ENCODE data around the gene TOR4A. TPM values are rescaled to one million over a fixed set of nuclear protein-coding genes. Genes with fewer than 3 reads are reported as not detected.
A peak's percentile ranks its signal among the peaks of the same experiment; 100 is the strongest.

Gene TOR4A
- total RNA-seq, 2 experiments from 2014 or later: 8.1 to 8.2 TPM

DNA sequence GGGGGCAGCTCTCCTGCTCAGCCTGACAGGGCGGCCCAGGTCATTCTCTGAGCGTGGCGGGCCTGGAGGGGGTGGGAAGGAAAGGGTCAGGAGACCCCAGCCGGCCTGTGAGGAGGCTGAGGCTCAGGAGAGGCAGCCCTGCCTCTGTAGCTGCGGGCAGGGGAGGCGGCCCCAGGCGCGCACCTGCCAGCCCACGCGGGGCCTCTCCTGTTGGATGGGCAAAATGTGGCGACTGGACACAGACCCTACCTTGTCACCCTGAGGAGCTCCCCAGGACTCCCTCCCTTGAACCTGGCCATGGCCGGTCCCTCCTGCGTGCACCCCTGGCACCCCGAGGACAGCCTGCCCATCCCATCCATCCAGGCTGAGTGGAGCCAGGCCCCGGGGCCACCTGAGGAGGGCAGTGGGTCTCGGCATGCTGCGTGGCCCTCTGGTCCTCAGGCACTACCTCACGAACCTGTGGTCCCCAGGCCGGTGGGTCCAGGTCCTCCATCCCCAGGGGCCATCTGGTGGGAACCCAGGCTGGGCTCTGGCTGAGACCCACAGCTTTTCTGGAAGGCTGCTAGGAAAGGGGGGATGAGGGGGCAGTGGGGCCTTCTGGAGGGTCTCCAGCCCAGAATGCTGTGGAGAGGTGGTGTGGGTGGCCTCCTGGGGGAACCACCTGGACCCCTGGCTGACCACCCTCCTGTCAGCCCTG lies 39.6 kb downstream of the TOR4A start:
- ATAC-seq (ENCODE audit: low read depth) (no peak), DNase-seq (no peak)
- Mint-ChIP-seq H3K9me3 (no peaks in the 10 kb centered on the region), H3K4me1 (peaks cover 9% of the 10 kb centered on the region), H3K36me3 (no peaks in the 10 kb centered on the region), H3K27me3 (no peaks in the 10 kb centered on the region), H3K4me3 (peak overlapping the region; percentile 61), H3K27ac (peak overlapping the region; percentile 75)
- POLR2A ChIA-PET: interaction anchor here (0.9 to 2.2 kb wide), 3 partner anchors 9 to 15 kb away, joined by 3 to 16 read pairs (median 5); partner anchors contain the start of gene NRARP

DNA sequence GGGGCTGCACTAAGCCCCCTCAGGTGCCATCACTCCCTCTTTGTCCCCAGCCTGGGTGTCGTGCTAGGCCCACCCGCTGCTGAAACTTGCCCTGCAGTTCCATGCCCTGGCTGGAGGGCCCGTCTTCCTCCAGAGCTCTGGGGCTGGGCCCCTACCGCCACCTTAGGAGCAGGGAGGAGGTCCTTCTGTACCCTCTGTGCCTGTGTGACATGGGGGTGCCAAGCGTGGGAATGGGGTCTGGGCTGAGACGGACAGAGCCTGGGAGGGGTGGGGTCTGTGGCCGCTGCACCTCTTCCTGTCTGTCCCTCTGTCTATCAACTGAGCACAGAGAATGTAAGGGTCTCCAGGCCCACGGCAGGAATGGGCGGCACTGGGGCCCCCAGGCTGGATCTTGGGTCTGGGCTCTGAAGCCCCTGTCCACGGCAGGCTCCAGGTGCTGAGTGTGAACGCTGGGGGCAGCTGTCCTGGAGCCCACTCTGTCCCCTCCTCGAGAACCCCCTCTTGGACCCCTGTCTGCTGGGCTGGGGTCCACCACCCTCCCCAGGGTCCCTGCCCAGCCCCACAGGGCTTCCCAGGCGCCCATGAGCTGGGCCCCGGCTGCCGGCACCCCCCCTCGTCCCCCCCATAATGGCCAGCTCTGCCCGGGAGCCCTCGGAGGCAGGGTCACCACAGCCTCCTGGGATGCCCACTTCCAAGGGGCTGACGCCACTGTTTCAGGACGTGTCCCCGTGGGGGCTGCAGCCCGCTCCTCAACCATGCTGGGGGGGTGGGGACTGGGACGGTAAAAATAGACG lies 40.4 kb downstream of the TOR4A start:
- no peaks in the 10 kb centered on the region for H3K27me3 Mint-ChIP-seq
- DNase-seq: peak; percentile 34
- no peak overlapping the region for H3K27ac Mint-ChIP-seq
- H3K4me1 Mint-ChIP-seq: peaks cover 9% of the 10 kb centered on the region
- ATAC-seq (ENCODE audit: low read depth): no peak
- POLR2A ChIA-PET: no interaction called here
- H3K36me3 Mint-ChIP-seq: no peaks in the 10 kb centered on the region
- no peak overlapping the region for H3K4me3 Mint-ChIP-seq
- H3K9me3 Mint-ChIP-seq: no peaks in the 10 kb centered on the region

DNA sequence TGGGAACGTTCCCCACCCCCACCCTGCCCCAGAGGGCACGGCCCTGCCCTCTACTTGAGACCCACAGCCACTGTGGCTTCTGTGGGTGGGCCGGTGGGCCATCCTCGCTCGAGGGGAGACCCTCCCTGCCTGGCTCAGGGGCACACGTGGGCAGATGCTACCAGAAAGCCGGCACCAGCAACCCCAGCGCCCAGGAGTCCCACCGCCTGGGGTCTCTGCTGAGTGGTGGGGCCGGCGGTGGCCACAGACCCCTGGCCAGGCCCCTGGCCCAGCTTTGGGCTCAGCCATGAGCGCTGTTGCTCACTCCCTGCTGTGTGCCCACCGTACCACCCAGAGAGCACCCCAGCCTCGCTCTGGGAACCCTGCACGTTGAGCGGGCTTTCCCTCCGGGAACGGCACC lies 41.1 kb downstream of the TOR4A start:
- POLR2A ChIA-PET: interaction anchor here (0.6 kb wide), 1 partner anchor 235 kb away, joined by 3 read pairs; no protein-coding TSS in a partner anchor
- H3K27me3 Mint-ChIP-seq: no peaks in the 10 kb centered on the region

GRCh38 chr9:137319011-137319738 lies 41.6 kb downstream of the TOR4A start:
- no peaks in the 10 kb centered on the region for H3K36me3 Mint-ChIP-seq
- POLR2A ChIA-PET: interaction anchor here (0.6 to 1.1 kb wide), 2 partner anchors 96 to 235 kb away, joined by 3 read pairs; no protein-coding TSS in a partner anchor
- DNase-seq (peak; percentile 31), ATAC-seq (ENCODE audit: low read depth) (no peak)
- H3K9me3 Mint-ChIP-seq: no peaks in the 10 kb centered on the region
- H3K4me3 Mint-ChIP-seq: no peak overlapping the region
- H3K4me1 Mint-ChIP-seq: peaks cover 9% of the 10 kb centered on the region
- H3K27me3 Mint-ChIP-seq: no peaks in the 10 kb centered on the region
- peak overlapping the region; percentile 67 for H3K27ac Mint-ChIP-seq

More for the DNA sequence above, 41.1 kb downstream of the TOR4A start:
- ATAC-seq (ENCODE audit: low read depth): no peak
- H3K4me3 Mint-ChIP-seq: no peak overlapping the region
- H3K36me3 Mint-ChIP-seq: no peaks in the 10 kb centered on the region
- peaks cover 9% of the 10 kb centered on the region for H3K4me1 Mint-ChIP-seq
- H3K9me3 Mint-ChIP-seq: no peaks in the 10 kb centered on the region
- DNase-seq: no peak
- no peak overlapping the region for H3K27ac Mint-ChIP-seq

DNA sequence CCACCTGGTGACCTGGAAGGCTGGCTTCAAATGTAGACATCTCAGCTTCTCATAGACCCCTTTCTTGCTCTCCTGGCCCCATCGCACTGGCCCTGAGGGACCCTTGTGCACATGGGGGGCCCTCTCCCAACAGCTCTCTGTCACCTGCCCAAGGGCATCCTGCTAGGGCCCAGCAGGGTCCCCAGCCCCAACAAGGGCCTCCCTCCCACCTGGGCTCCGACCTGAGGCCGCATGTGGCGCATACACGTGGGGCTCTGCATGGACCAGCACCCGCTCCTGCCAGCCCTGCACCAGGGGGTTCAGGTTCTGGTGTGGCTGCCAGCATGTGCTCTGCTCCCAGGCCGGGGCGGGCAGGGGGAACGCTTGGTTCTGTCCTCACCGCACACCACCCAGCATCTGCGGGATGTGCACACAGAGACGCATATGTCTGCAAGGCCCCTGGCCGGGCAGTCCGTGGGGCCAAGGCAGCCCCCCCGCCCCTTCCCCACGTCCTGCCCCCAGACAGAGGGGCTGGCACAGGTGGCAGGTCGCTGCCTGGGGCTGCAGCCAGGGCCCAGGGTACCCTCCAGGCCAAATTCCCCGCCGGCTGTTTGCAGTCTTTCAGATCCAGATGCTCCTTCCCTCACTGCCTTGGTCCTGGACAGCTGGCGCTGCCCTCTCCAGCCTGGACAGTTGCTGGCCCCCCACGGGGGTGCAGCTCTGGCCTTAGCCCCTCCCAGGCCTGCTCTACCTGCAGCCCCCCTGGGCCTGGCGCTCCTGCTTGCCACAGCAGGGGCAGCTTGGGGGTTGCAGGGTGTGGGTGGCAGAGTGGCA lies 42.4 kb downstream of the TOR4A start:
- POLR2A ChIA-PET: interaction anchor here (0.7 to 1.7 kb wide), 9 partner anchors 10 to 232 kb away, joined by 3 to 9 read pairs (median 6); partner anchors contain the start of genes EXD3, MRPL41, NOXA1 and NRARP
- Mint-ChIP-seq H3K9me3 (no peaks in the 10 kb centered on the region), H3K4me3 (peak overlapping the region; percentile 70)

DNA sequence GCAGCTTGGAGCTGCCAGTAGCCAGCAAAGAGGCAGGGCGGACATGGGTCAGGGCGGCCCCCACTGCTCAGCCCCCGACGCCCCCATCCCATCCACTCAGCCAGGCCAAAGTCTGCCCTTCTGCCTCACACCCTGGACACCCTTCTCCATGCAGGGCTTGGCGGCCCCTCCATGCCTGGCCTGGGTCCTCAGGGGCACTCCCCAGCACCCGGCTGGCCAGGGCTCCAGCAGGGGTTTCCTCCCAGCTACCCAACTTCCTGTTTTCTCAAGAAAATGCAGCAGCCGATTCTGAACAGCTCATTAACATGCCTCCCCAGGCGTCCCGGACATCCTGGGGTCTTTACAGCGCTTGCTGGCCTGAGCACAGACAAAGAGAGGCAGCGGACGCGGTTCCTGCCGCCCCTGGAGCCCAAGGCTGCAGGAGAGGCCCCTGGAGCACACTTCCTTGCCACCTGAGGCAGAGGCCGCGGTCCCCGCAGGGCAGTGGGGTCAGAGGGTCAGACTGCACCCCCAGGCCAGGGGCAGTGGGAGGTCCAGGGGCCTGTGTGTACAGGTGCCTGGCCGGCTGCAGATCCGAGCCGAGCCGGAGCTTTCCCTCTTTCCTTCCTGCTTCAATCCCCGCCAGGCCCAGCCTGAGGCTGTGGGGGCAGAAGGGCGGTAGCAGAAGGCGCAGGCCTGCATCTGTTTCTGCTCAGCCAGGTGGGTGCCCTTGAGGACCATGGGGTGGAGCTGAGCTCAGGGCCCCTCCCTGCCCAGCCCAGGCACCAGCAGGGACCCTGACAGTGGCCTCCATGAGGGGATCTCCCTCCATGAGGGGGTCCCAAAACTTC lies 43.2 kb downstream of the TOR4A start:
- ATAC-seq (ENCODE audit: low read depth) (peak; percentile 79), DNase-seq (peak; percentile 67)
- Mint-ChIP-seq H3K4me1 (peaks cover 9% of the 10 kb centered on the region), H3K27me3 (peaks cover 3% of the 10 kb centered on the region), H3K4me3 (peak overlapping the region; percentile 70), H3K36me3 (no peaks in the 10 kb centered on the region), H3K9me3 (no peaks in the 10 kb centered on the region), H3K27ac (peak overlapping the region; percentile 95)
- POLR2A ChIA-PET: interaction anchor here (0.7 to 1.7 kb wide), 8 partner anchors 10 to 231 kb away, joined by 3 to 9 read pairs (median 6); partner anchors contain the start of genes EXD3, MRPL41, NOXA1 and NRARP

More for the DNA sequence above, 42.4 kb downstream of the TOR4A start:
- H3K36me3 Mint-ChIP-seq: no peaks in the 10 kb centered on the region
- no peak for ATAC-seq (ENCODE audit: low read depth)
- H3K4me1 Mint-ChIP-seq: peaks cover 9% of the 10 kb centered on the region
- peaks cover under 1% of the 10 kb centered on the region for H3K27me3 Mint-ChIP-seq
- peak; percentile 41 for DNase-seq
- peak overlapping the region; percentile 95 for H3K27ac Mint-ChIP-seq

DNA sequence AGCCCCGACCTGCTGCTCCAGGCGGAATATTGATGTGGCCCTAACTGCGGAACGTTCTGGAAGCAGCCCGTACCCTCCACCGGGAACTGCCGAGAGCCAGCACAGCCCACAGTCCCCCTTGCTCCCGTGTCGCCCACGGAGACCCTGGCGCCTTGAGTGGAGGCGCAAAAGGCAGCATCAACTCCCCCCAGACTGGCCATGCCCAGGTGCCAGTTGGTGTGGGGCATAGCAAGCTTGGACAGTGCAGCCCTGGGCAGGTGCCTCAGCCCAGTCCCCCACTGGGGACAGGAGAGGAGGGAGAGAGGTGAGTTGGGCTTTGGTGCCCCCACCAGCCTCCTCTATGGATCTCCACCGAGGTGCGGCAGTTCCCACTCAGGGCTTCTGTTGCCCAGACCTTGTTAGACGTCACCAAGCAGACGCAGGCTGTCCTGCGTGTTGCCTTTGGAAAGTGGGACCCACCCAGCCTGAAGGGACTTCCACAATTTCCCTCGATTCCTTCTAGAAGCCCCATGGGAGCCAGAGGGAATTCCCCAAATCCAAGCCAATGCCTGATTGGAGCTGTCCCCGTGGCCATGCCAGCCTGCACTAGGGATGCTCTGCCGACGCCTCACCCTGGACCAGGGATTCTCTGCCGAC lies 44.3 kb downstream of the TOR4A start:
- DNase-seq (no peak), ATAC-seq (ENCODE audit: low read depth) (no peak)
- H3K4me1 Mint-ChIP-seq: peaks cover 18% of the 10 kb centered on the region
- peaks cover 3% of the 10 kb centered on the region for H3K27me3 Mint-ChIP-seq
- H3K9me3 Mint-ChIP-seq: no peaks in the 10 kb centered on the region
- H3K27ac Mint-ChIP-seq: no peak overlapping the region
- no peaks in the 10 kb centered on the region for H3K36me3 Mint-ChIP-seq
- H3K4me3 Mint-ChIP-seq: no peak overlapping the region
- POLR2A ChIA-PET: no interaction called here

GRCh38 chr9:137323531-137324331 lies 46.2 kb downstream of the TOR4A start:
- H3K9me3 Mint-ChIP-seq: no peaks in the 10 kb centered on the region
- no peak overlapping the region for H3K27ac Mint-ChIP-seq
- H3K36me3 Mint-ChIP-seq: no peaks in the 10 kb centered on the region
- H3K4me3 Mint-ChIP-seq: no peak overlapping the region
- POLR2A ChIA-PET: interaction anchor here (1.1 to 1.2 kb wide), 2 partner anchors 8 to 19 kb away, joined by 3 to 4 read pairs; no protein-coding TSS in a partner anchor
- H3K27me3 Mint-ChIP-seq: peaks cover 3% of the 10 kb centered on the region
- no peak for ATAC-seq (ENCODE audit: low read depth)
- peaks cover 18% of the 10 kb centered on the region for H3K4me1 Mint-ChIP-seq
- no peak for DNase-seq

DNA sequence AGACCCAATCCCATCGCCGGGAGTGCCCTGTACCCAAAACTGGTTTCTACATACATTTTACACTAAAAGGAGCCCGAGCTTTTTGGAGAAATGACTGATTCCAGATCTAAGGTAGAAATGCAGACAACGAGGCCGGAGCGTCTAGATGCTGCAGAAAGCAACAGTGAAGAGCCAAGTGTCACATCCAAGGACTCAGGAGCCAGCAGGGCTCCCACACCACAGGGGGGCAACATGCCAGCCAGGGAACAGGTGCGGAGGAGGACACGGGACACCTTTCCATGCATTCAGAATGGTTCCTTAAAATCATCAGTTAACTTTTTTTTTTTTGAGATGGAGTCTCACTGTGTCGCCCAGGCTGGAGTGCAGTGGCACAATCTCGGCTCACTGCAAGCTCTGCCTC lies 47.6 kb downstream of the TOR4A start:
- Mint-ChIP-seq H3K27me3 (peaks cover 3% of the 10 kb centered on the region), H3K9me3 (no peaks in the 10 kb centered on the region), H3K4me3 (no peak overlapping the region), H3K4me1 (peaks cover 15% of the 10 kb centered on the region), H3K36me3 (no peaks in the 10 kb centered on the region), H3K27ac (no peak overlapping the region)
- DNase-seq (no peak), ATAC-seq (ENCODE audit: low read depth) (no peak)
- POLR2A ChIA-PET: interaction anchor here (1.2 kb wide), 1 partner anchor 21 kb away, joined by 4 read pairs; no protein-coding TSS in a partner anchor

DNA sequence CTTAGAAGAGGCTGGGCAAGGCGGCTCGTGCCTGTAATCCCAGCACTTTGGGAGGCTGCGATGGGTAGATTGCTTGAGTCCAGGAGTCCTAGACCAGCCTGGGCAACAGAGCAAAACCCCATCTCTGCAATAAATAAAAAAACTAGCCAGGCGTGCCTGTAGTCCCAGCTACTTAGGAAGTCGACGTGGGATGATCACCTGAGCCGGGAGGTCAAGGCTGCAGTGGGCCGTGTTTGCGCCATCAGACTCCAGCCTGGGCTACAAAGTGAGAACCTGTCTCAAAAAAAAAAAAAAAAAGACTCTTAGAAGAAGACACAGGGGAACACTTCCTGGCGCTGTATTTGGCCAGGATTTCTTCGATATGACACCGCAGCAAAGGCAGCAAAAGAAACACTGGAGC lies 48.3 kb downstream of the TOR4A start:
- ATAC-seq (ENCODE audit: low read depth) (no peak), DNase-seq (no peak)
- Mint-ChIP-seq H3K27ac (no peak overlapping the region), H3K4me1 (peaks cover 13% of the 10 kb centered on the region), H3K36me3 (no peaks in the 10 kb centered on the region), H3K9me3 (peaks cover 5% of the 10 kb centered on the region), H3K27me3 (peaks cover 3% of the 10 kb centered on the region), H3K4me3 (no peak overlapping the region)
- POLR2A ChIA-PET: no interaction called here

All from activated naive CD8-positive, alpha-beta T cell treated with anti-CD3 and anti-CD28 coated beads, Interleukin-2, amount 10 ng/mL, durations not matched to agents 7 days and 5 days (primary cell).